NCI-H2227 (cell line): ENCODE results near the gene COL4A2.

Experiments used
- DNase-seq: peaks from one replicate; lab custom pipeline; 2025; ENCODE audit not compliant: unreplicated experiment; lab: John Stamatoyannopoulos, UW

COL4A2 gene

GRCh38 chr13:110397436-110398115 lies 90.5 kb downstream of the COL4A2 start:
- no peak for DNase-seq

GRCh38 chr13:110398564-110399507 lies 91.8 kb downstream of the COL4A2 start:
- no peak for DNase-seq

- no peak for DNase-seq
Measured at GRCh38 chr13:110399801-110400200, 92.7 kb downstream of the COL4A2 start.

GRCh38 chr13:110400786-110401533 lies 93.9 kb downstream of the COL4A2 start:
- no peak for DNase-seq

GRCh38 chr13:110402299-110403069 lies 95.4 kb downstream of the COL4A2 start:
- no peak for DNase-seq

- no peak for DNase-seq
Measured at GRCh38 chr13:110403315-110403714, 96.2 kb downstream of the COL4A2 start.

- DNase-seq: no peak
Measured at GRCh38 chr13:110403721-110404120, 96.6 kb downstream of the COL4A2 start.

- DNase-seq: no peak
Measured at GRCh38 chr13:110404321-110404720, 97.2 kb downstream of the COL4A2 start.

GRCh38 chr13:110405597-110406450 lies 98.7 kb downstream of the COL4A2 start:
- DNase-seq: no peak

- DNase-seq: no peak
Measured at GRCh38 chr13:110407021-110407420, 99.9 kb downstream of the COL4A2 start.

- no peak for DNase-seq
Measured at GRCh38 chr13:110407531-110407930, 100.4 kb downstream of the COL4A2 start.

- no peak for DNase-seq
Measured at GRCh38 chr13:110408286-110408685, 101.2 kb downstream of the COL4A2 start.

- no peak for DNase-seq
Measured at GRCh38 chr13:110409581-110409992, 102.5 kb downstream of the COL4A2 start.

- DNase-seq: no peak
Measured at GRCh38 chr13:110410000-110410399, 102.9 kb downstream of the COL4A2 start.

GRCh38 chr13:110410936-110411687 lies 104.0 kb downstream of the COL4A2 start:
- DNase-seq: no peak

- no peak for DNase-seq
Measured at GRCh38 chr13:110411688-110412059, 104.6 kb downstream of the COL4A2 start.

GRCh38 chr13:110412132-110412914 lies 105.2 kb downstream of the COL4A2 start:
- DNase-seq: peak; percentile 45

GRCh38 chr13:110413016-110413675 lies 106.1 kb downstream of the COL4A2 start:
- no peak for DNase-seq
